ENCODE measurements around the gene ROR1. TPM values are rescaled to one million over a fixed set of nuclear protein-coding genes. Genes with fewer than 3 reads are reported as not detected.

The ROR1 gene
- total and polyA plus RNA-seq, 2 donors (not counting 1 experiment from before 2014, with no cell fraction given), result 0.46 to 16.0 TPM

DNA sequence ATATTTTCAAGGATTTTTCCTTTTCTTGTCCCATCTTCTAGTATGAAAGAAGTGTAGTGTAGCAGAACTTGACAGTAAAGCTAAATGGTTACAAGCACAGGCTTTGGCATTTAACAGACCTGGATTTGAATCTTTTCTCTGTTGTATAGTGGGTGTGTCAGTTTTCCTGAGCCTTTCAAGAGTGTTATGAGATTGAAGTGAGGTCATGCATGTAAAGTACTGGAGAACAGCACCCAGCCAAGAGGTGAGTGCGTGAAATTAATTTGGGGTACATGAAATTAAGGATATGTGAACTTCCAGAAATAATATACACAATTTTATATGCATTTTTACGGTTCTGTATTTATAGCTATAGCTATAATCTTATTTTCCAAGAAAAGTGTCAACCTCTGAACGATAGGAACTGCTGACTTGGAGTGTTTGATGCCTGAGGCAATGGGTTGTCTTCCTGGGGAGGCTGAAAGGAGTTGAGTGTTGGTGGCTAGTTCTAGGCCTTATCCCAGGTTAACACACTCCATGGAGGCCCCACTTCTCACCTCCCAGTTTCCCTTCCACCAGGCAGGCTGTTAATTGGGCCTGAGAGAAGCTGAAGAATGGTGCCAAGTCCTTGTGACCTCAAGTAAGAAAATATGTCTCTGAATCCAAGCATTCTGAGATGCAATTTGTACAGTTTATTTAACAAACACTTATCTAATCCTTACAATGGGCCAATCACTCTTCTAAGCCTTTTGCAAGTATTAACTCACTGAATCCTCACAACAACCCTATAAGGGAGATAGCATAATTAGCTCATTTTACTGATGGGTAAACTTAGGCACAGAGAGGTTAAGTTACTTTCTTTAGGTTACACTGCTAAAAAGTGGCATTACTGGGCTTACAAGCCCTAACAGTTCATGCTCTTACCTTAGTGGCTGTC, 4.4 kb downstream of the ROR1 start:
- peaks cover 0 to 16% (median 7%) of the 10 kb centered on the region in 4 experiments for H3K27me3 ChIP-seq (replicated peaks in 1 of 4; ENCODE audit: control extremely low read depth in 1 of 4, control insufficient read depth in 3 of 4, insufficient read depth in 4 of 4, low read length in 3 of 4)
- intact Hi-C loops (cut with micrococcal nuclease), result no loop called here
- ChIA-PET CTCF (interaction anchor here (1.0 to 2.9 kb wide), 2 partner anchors 136 to 157 kb away, joined by 3 to 11 read pairs; no protein-coding TSS in a partner anchor), POLR2A (no interaction called here)
- H3K9ac ChIP-seq (ENCODE audit: low read length), result no peak overlapping the region
- no peak overlapping the region for H3K4me3 ChIP-seq (ENCODE audit: control extremely low read depth in 1 of 5, extremely low read depth in 1 of 5, insufficient read depth in 1 of 5, low read depth in 2 of 5, low read length in 4 of 5)
- no peaks in the 10 kb centered on the region for H3K36me3 ChIP-seq (replicated peaks in 1 of 2; ENCODE audit: control extremely low read depth in 1 of 2, control insufficient read depth in 1 of 2, extremely low read depth in 1 of 2, insufficient read depth in 2 of 2, low read length in 1 of 2)
- Mint-ChIP-seq H3K27me3 (peaks cover 46% of the 10 kb centered on the region), H3K4me3 (no peak overlapping the region), H3K4me1 (peaks cover 15% of the 10 kb centered on the region), H3K27ac (no peak overlapping the region), H3K9me3 (ENCODE audit: insufficient read depth) (no peaks in the 10 kb centered on the region)
- peaks cover 12% of the 10 kb centered on the region in 2 donors for H3K4me1 ChIP-seq (ENCODE audit: control insufficient read depth in 2 of 2, insufficient read depth in 2 of 2, low read length in 2 of 2)
- H3K79me2 ChIP-seq (ENCODE audit: control insufficient read depth, insufficient read depth, low read length), result no peaks in the 10 kb centered on the region
- no CpG with 5 or more reads among the region's 3 CpGs for WGBS (ENCODE audit: insufficient coverage)
- TF ChIP-seq EZH2 (IDR thresholded peaks at IDR 0.05; ENCODE audit: borderline replicate concordance, insufficient read depth, low read depth, low read length, poor library complexity, severe bottlenecking), result no peak
- TF ChIP-seq, protein P1, sequence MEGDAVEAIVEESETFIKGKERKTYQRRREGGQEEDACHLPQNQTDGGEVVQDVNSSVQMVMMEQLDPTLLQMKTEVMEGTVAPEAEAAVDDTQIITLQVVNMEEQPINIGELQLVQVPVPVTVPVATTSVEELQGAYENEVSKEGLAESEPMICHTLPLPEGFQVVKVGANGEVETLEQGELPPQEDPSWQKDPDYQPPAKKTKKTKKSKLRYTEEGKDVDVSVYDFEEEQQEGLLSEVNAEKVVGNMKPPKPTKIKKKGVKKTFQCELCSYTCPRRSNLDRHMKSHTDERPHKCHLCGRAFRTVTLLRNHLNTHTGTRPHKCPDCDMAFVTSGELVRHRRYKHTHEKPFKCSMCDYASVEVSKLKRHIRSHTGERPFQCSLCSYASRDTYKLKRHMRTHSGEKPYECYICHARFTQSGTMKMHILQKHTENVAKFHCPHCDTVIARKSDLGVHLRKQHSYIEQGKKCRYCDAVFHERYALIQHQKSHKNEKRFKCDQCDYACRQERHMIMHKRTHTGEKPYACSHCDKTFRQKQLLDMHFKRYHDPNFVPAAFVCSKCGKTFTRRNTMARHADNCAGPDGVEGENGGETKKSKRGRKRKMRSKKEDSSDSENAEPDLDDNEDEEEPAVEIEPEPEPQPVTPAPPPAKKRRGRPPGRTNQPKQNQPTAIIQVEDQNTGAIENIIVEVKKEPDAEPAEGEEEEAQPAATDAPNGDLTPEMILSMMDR (IDR thresholded peaks at IDR 0.05), result no peak
- no peaks in the 10 kb centered on the region for H4K20me1 ChIP-seq (ENCODE audit: control insufficient read depth, insufficient read depth, low read length, poor library complexity, severe bottlenecking)
- no peak overlapping the region for H3K27ac ChIP-seq (ENCODE audit: low read length in 2 of 2)
- H3K9me3 ChIP-seq (ENCODE audit: control extremely low read depth in 1 of 3, control insufficient read depth in 2 of 3, insufficient read depth in 1 of 3, low read length in 2 of 3), result no peaks in the 10 kb centered on the region
- H3K4me2 ChIP-seq (replicated peaks; ENCODE audit: low read depth, low read length, poor library complexity, severe bottlenecking), result no peak overlapping the region
- DNase-seq, result no peak
- no peak for ATAC-seq (ENCODE audit: low read depth)
- no peak overlapping the region for H2AFZ ChIP-seq (ENCODE audit: insufficient read depth, low read depth, low read length, poor library complexity, severe bottlenecking)
